GM10248 (cell line): ENCODE results near the gene NFE2L2.

Experiments
- CTCF ChIA-PET: fragments of 300-600 bp; sonication (Branson Sonifier 250); formaldehyde crosslinking; extraction: SDS; loops from one replicate; lab custom pipeline; 2021; ENCODE audit warnings: antibody characterized with exemption; lab: Yijun Ruan, JAX
- POLR2A ChIA-PET: fragments of 350-650 bp; sonication (Branson Sonifier 250); formaldehyde crosslinking; extraction: SDS; loops from one replicate; lab custom pipeline; 2020; ENCODE audit warnings: antibody characterized with exemption; lab: Yijun Ruan, JAX
- DNase-seq: peaks from one replicate; pipeline ENCODE4 v3.0.0; 2012; ENCODE audit errors: extremely low spot score
- TF ChIP-seq, protein P1 (sequence below): IDR thresholded peaks from 2 replicates; pipeline ENCODE4 v1.5.1; 2012; ENCODE audit warnings: mild to moderate bottlenecking, low read depth; ENCODE audit errors: extremely low read depth, missing control alignments, control extremely low read depth

Gene NFE2L2

DNA sequence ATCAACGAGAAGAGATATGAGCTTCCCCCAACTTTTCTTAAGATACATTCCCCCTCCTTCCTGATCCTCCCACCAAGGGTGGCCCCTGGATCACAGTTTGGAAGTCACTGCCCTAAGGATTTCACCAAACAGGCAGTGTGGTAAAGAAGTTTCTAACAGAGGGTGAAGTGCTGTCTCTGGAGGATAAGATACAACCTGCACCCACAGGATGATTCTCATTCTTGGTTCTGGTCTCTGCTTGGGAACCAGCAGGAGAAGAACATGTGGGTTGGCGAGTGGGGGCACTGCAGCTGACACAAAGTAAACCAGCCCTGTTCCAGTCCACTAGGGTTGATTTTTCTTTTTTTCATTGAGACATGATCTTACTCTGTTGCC lies 9.3 kb downstream of the NFE2L2 start:
- ChIA-PET CTCF (interaction anchor here (0.7 to 2.3 kb wide), 6 partner anchors 8 to 57 kb away, joined by 3 to 14 read pairs (median 4); partner anchors contain the start of gene NFE2L2), POLR2A (interaction anchor here (0.6 to 1.4 kb wide), 2 partner anchors 10 to 38 kb away, joined by 5 read pairs; partner anchors contain the start of gene NFE2L2)
- DNase-seq = no peak
- TF ChIP-seq, protein P1, sequence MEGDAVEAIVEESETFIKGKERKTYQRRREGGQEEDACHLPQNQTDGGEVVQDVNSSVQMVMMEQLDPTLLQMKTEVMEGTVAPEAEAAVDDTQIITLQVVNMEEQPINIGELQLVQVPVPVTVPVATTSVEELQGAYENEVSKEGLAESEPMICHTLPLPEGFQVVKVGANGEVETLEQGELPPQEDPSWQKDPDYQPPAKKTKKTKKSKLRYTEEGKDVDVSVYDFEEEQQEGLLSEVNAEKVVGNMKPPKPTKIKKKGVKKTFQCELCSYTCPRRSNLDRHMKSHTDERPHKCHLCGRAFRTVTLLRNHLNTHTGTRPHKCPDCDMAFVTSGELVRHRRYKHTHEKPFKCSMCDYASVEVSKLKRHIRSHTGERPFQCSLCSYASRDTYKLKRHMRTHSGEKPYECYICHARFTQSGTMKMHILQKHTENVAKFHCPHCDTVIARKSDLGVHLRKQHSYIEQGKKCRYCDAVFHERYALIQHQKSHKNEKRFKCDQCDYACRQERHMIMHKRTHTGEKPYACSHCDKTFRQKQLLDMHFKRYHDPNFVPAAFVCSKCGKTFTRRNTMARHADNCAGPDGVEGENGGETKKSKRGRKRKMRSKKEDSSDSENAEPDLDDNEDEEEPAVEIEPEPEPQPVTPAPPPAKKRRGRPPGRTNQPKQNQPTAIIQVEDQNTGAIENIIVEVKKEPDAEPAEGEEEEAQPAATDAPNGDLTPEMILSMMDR = no peak

DNA sequence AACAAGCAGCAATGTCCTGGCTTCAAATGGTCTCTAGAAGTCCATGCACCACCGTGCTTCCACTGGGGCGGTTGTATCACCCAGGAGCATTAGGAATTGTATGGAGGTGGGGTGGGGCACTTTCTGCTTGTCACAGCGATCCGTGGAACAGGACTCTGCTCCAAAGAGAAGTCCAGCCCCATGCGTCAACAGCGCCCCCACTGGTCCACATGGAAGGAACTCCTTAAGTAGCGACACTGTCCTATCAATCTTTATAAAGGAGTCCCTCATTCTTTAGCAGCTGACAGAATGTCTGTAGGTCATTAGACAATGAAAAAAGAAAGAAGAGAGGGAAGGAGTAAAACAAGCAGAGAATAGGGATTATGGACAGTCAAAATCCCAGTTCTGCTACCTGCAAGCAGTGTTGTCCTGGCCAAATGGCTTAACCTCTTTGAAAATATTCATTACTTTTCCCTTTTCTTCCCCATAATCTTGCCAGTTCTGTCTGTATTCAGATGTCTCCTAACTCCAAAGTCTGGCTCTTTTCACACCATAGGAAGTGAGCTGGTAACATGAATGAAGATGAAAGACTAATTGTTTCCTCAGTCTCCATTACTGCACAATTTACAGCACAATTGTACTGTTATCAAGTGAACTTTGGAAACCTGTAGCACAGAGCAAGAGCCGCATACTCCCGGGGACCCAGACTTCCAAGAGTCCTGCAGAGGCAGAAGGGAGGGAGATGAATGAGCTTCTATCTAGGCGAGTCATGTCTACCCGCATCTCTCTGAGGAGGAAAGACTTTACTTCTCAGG lies 9.9 kb downstream of the NFE2L2 start:
- POLR2A ChIA-PET = interaction anchor here (0.6 to 1.4 kb wide), 3 partner anchors 10 to 39 kb away, joined by 4 to 5 read pairs (median 5); partner anchors contain the start of gene NFE2L2
- TF ChIP-seq, protein P1 = no peak
- CTCF ChIA-PET = interaction anchor here (0.7 to 2.3 kb wide), 7 partner anchors 9 to 57 kb away, joined by 3 to 14 read pairs (median 4); partner anchors contain the start of gene NFE2L2
- DNase-seq = no peak

GRCh38 chr2:177253704-177254103 lies 10.8 kb downstream of the NFE2L2 start:
- POLR2A ChIA-PET = interaction anchor here (1.5 kb wide), 1 partner anchor 11 kb away, joined by 3 read pairs; the partner anchor contains the start of gene NFE2L2
- DNase-seq = no peak
- TF ChIP-seq, protein P1 = no peak
- CTCF ChIA-PET = interaction anchor here (0.8 to 2.3 kb wide), 5 partner anchors 10 to 56 kb away, joined by 3 to 14 read pairs (median 4); no protein-coding TSS in a partner anchor

DNA sequence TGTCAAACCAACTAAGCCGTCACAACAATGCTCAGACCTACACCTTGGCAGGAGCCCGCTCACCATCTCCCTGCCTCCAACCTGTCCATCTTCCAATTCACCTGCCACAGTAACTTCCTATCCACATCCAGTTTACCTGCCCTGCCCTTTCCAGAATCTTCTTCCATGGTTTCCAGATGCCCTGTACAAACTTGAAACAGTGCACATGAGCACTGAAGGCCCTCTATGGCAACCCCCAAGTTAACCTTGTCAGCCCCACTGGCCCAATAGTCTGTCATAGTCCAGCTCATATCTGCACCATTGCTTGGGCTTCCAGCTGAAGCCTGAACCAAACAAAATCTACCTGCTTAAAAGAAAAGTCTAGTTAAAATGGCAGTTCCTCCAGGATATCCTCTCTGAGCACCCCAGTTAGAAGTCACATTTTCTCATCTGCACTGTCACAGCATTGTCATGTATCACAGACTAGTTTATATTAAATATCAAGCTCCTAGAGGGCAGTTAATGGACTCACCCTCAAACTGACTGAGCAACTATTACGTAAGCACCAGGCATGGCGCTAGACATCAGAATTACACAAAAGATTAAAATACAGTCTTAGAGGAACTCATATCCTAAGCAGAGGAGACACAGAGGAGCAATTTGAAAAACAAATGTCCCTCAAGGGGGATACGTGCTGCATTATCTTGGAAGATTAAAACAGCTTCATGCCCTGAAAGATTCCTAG lies 11.6 kb downstream of the NFE2L2 start:
- ChIA-PET POLR2A (interaction anchor here (1.5 kb wide), 1 partner anchor 12 kb away, joined by 3 read pairs; the partner anchor contains the start of gene NFE2L2), CTCF (interaction anchor here (0.7 to 1.7 kb wide), 6 partner anchors 9 to 55 kb away, joined by 3 to 11 read pairs (median 4); no protein-coding TSS in a partner anchor)
- no peak for DNase-seq
- TF ChIP-seq, protein P1 = no peak

DNA sequence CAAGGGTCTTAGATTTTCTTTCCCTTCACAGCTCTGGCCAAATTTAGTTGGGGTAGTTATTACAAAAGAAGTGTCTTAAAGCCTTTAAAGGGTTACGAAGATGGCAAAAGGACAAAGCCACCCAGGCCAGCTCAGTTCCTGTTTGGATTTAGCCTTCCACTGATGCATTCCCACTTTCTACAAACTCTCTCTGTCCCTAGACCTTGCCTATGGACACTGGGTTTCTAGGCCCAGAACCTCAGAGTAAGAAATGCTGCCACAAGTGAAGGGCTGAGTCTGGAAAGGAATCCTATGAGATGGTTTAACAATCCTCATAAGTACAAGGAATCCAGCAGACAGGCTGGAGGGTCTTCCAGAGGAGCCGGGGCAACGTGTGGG lies 13.4 kb downstream of the NFE2L2 start:
- CTCF ChIA-PET = interaction anchor here (1.7 to 3.2 kb wide), 2 partner anchors 12 to 29 kb away, joined by 4 to 9 read pairs; no protein-coding TSS in a partner anchor

More for the DNA sequence above, 13.4 kb downstream of the NFE2L2 start:
- POLR2A ChIA-PET = no interaction called here
- DNase-seq = no peak
- TF ChIP-seq, protein P1 = no peak
